ENCODE measurements around the gene EPC2.

Gene EPC2

DNA sequence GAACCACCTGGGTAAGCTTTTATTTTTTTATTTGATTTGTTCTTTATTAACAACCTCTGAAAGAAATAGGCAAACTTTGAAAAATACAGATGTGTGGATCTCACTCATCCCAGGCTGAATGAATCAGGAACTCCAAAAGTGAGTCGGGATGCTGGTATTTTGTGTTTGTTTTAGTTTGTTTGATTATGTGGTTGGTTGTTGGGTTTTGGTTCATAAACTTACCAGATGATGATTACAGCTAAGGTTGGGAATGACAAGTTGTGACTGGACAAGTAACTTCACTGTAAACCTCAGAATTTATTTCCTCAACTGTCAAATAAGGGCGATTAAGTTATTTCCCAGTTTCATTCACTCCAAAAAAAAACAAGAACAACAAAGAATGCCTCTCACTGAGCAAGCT is 150.0 kb downstream of the EPC2 start:
- Histone ChIP-seq H3K27ac (ENCODE audit: low read length) (no peak overlapping the region), H3K4me3 (ENCODE audit: low read length) (no peak overlapping the region)

GRCh38 chr2:148796735-148797512 is 152.4 kb downstream of the EPC2 start:
- H3K4me3 ChIP-seq (ENCODE audit: low read length), result no peak overlapping the region
- H3K9me3 ChIP-seq (ENCODE audit: insufficient read depth, low read depth, low read length), result no peaks in the 10 kb centered on the region
- no peaks in the 10 kb centered on the region for H3K36me3 ChIP-seq (ENCODE audit: insufficient read depth, low read depth, low read length)
- H3K27me3 ChIP-seq (ENCODE audit: insufficient read depth, low read length), result no peaks in the 10 kb centered on the region; the same call in 1 of the 2 replicates
- H3K9ac ChIP-seq (ENCODE audit: low read depth, low read length), result no peak overlapping the region
- no peak overlapping the region for H3K27ac ChIP-seq (ENCODE audit: low read length)
- no peaks in the 10 kb centered on the region for H3K4me1 ChIP-seq (ENCODE audit: insufficient read depth, low read length)

More for the DNA sequence above, 150.0 kb downstream of the EPC2 start:
- Histone ChIP-seq H3K27me3 (ENCODE audit: insufficient read depth, low read length) (no peaks in the 10 kb centered on the region; the same call in 1 of the 2 replicates), H3K9me3 (ENCODE audit: insufficient read depth, low read depth, low read length) (no peaks in the 10 kb centered on the region), H3K4me1 (ENCODE audit: insufficient read depth, low read length) (no peaks in the 10 kb centered on the region), H3K9ac (ENCODE audit: low read depth, low read length) (no peak overlapping the region), H3K36me3 (ENCODE audit: insufficient read depth, low read depth, low read length) (peaks cover 2% of the 10 kb centered on the region; the same call in 1 of the 2 replicates)

DNA sequence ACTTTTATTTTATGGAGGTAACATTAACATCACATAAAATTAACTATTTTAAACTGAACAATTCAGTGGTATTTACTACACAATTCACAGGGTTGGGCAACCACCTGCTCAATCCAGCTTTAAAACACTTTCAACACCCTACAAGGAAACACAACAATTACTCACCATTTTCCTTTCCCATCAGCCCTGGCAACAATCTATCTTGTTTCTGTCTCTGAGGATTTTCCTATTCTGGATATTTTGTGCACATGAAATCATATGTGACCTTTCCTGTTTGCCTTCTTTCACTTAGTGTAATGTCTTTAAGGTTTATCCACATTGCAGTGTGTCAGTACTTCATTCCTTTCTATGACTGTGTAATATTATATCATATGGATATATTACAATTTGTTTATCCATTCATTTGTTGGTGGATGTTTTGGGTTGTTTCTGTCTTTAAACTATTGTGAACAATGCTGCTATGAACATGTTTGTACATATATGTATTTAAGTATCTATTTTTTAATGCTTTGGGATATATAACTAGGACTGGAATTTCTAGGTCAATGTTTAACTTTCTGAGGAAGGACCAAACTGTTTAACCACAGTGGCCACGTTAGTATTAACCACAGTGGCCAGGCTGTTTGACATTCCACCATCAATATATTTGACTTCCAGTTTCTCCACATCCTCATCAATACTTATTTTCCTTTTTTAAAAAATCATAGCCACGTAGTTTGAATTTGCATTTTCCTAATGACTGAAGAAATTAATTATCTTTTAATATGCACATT is 158.1 kb downstream of the EPC2 start:
- H3K27ac ChIP-seq (ENCODE audit: low read length), result no peak overlapping the region
- H3K9ac ChIP-seq (ENCODE audit: low read depth, low read length), result no peak overlapping the region
- no peaks in the 10 kb centered on the region for H3K4me1 ChIP-seq (ENCODE audit: insufficient read depth, low read length)
- H3K9me3 ChIP-seq (ENCODE audit: insufficient read depth, low read depth, low read length), result no peaks in the 10 kb centered on the region
- H3K36me3 ChIP-seq (ENCODE audit: insufficient read depth, low read depth, low read length), result no peaks in the 10 kb centered on the region
- H3K4me3 ChIP-seq (ENCODE audit: low read length), result no peak overlapping the region
- H3K27me3 ChIP-seq (ENCODE audit: insufficient read depth, low read length), result no peaks in the 10 kb centered on the region; the same call in 1 of the 2 replicates

DNA sequence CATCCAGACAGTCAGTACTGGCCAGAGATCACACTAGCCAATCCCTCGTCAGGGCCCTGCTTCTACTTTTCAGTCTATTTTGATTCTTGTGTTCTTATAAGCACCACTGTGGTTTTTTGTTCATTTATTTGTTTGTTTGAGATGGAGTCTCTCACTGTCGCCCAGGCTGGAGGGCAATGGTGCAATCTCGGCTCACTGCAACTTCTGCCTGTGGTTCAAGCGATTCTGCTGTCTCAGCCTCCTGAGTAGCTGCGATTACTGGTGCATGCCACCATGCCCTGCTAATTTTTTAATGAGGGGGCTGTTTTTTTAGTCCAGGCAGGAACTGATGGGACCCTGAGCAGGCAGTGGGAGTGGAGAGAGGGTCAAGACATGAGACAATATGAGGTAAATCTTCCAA is 165.5 kb downstream of the EPC2 start:
- H3K27me3 ChIP-seq (ENCODE audit: insufficient read depth, low read length), result no peaks in the 10 kb centered on the region
- H3K27ac ChIP-seq (ENCODE audit: low read length), result no peak overlapping the region
- H3K9me3 ChIP-seq (ENCODE audit: insufficient read depth, low read depth, low read length), result no peaks in the 10 kb centered on the region
- no peak overlapping the region for H3K9ac ChIP-seq (ENCODE audit: low read depth, low read length)
- H3K4me3 ChIP-seq (ENCODE audit: low read length), result no peak overlapping the region
- H3K4me1 ChIP-seq (ENCODE audit: insufficient read depth, low read length), result peaks cover 12% of the 10 kb centered on the region; the same call in 1 of the 2 replicates
- no peaks in the 10 kb centered on the region for H3K36me3 ChIP-seq (ENCODE audit: insufficient read depth, low read depth, low read length)

DNA sequence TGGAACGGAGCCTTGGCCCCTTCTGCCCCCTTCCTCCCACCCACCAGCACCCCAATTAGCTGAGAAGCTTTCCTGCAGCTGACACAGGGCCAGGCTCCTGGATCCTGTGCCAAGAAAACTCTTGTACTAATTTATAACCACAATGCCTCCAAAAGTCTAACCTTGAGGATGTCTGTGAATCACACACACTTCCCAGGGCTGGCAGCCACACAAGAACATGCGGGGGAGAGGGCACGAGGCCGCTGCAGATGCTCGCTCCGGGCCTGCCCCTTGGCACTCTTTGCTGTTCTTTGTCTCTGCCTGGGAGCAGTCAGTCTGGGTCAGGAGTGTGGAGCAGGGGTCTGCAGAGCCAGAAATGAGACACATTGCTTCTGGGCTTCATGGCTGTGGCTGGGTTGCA is 167.8 kb downstream of the EPC2 start:
- peak overlapping the region; percentile 31; the same call in 1 of the 2 replicates for H3K9ac ChIP-seq (ENCODE audit: low read depth, low read length)
- no peaks in the 10 kb centered on the region for H3K36me3 ChIP-seq (ENCODE audit: insufficient read depth, low read depth, low read length)
- H3K27ac ChIP-seq (ENCODE audit: low read length), result no peak overlapping the region
- H3K27me3 ChIP-seq (ENCODE audit: insufficient read depth, low read length), result no peaks in the 10 kb centered on the region
- H3K9me3 ChIP-seq (ENCODE audit: insufficient read depth, low read depth, low read length), result no peaks in the 10 kb centered on the region
- H3K4me3 ChIP-seq (ENCODE audit: low read length), result no peak overlapping the region
- peaks cover 23% of the 10 kb centered on the region for H3K4me1 ChIP-seq (ENCODE audit: insufficient read depth, low read length)

GRCh38 chr2:148813603-148814065 is 169.1 kb downstream of the EPC2 start:
- peak overlapping the region; percentile 69 for H3K9ac ChIP-seq (ENCODE audit: low read depth, low read length)

GRCh38 chr2:148814143-148814859 is 169.8 kb downstream of the EPC2 start:
- H3K27me3 ChIP-seq (ENCODE audit: insufficient read depth, low read length), result no peaks in the 10 kb centered on the region
- H3K9me3 ChIP-seq (ENCODE audit: insufficient read depth, low read depth, low read length), result no peaks in the 10 kb centered on the region
- peaks cover 29% of the 10 kb centered on the region for H3K4me1 ChIP-seq (ENCODE audit: insufficient read depth, low read length)
- H3K4me3 ChIP-seq (ENCODE audit: low read length), result peak overlapping the region; percentile 29; the same call in 1 of the 2 replicates
- peak overlapping the region; percentile 86 for H3K27ac ChIP-seq (ENCODE audit: low read length)
- H3K36me3 ChIP-seq (ENCODE audit: insufficient read depth, low read depth, low read length), result no peaks in the 10 kb centered on the region
- H3K9ac ChIP-seq (ENCODE audit: low read depth, low read length), result peak overlapping the region; percentile 69; the same call in 1 of the 2 replicates

More at GRCh38 chr2:148813603-148814065, 169.1 kb downstream of the EPC2 start:
- no peaks in the 10 kb centered on the region for H3K9me3 ChIP-seq (ENCODE audit: insufficient read depth, low read depth, low read length)
- H3K27ac ChIP-seq (ENCODE audit: low read length), result peak overlapping the region; percentile 86
- peak overlapping the region; percentile 31; the same call in 1 of the 2 replicates for H3K4me3 ChIP-seq (ENCODE audit: low read length)
- no peaks in the 10 kb centered on the region for H3K27me3 ChIP-seq (ENCODE audit: insufficient read depth, low read length)
- H3K36me3 ChIP-seq (ENCODE audit: insufficient read depth, low read depth, low read length), result no peaks in the 10 kb centered on the region
- H3K4me1 ChIP-seq (ENCODE audit: insufficient read depth, low read length), result peaks cover 25% of the 10 kb centered on the region

- no peaks in the 10 kb centered on the region for H3K9me3 ChIP-seq (ENCODE audit: insufficient read depth, low read depth, low read length)
- H3K27me3 ChIP-seq (ENCODE audit: insufficient read depth, low read length), result no peaks in the 10 kb centered on the region
- peak overlapping the region; percentile 69; the same call in 1 of the 2 replicates for H3K9ac ChIP-seq (ENCODE audit: low read depth, low read length)
- no peak overlapping the region for H3K4me3 ChIP-seq (ENCODE audit: low read length)
- H3K4me1 ChIP-seq (ENCODE audit: insufficient read depth, low read length), result peaks cover 31% of the 10 kb centered on the region
- peak overlapping the region; percentile 86 for H3K27ac ChIP-seq (ENCODE audit: low read length)
- H3K36me3 ChIP-seq (ENCODE audit: insufficient read depth, low read depth, low read length), result no peaks in the 10 kb centered on the region
These were observed 170.4 kb downstream of the EPC2 start for GRCh38 chr2:148814860-148815419.

DNA sequence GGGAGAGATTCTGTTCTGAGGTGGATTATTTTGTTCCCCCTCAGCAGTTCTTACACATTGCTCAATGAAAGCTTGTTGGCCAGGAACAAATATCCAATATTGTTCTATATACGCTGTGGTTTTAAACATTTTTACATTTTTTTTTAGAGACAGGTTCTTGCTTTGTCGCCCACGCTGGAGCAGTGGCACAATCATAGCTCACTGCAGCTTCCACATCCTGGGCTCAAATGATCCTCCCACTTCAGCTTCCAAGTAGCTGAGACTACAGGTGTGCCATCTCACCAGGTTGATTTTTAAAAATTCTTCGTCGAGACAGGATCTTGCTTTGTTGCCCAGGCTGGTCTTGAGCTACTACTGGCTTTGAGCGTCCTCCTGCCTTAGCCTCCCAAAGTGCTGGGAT is 171.6 kb downstream of the EPC2 start:
- no peaks in the 10 kb centered on the region for H3K27me3 ChIP-seq (ENCODE audit: insufficient read depth, low read length)
- no peaks in the 10 kb centered on the region for H3K9me3 ChIP-seq (ENCODE audit: insufficient read depth, low read depth, low read length)
- H3K36me3 ChIP-seq (ENCODE audit: insufficient read depth, low read depth, low read length), result no peaks in the 10 kb centered on the region
- no peak overlapping the region for H3K9ac ChIP-seq (ENCODE audit: low read depth, low read length)
- H3K4me3 ChIP-seq (ENCODE audit: low read length), result no peak overlapping the region
- no peak overlapping the region for H3K27ac ChIP-seq (ENCODE audit: low read length)
- H3K4me1 ChIP-seq (ENCODE audit: insufficient read depth, low read length), result peaks cover 31% of the 10 kb centered on the region

- Histone ChIP-seq H3K9ac (ENCODE audit: low read depth, low read length) (no peak overlapping the region), H3K9me3 (ENCODE audit: insufficient read depth, low read depth, low read length) (no peaks in the 10 kb centered on the region), H3K36me3 (ENCODE audit: insufficient read depth, low read depth, low read length) (no peaks in the 10 kb centered on the region), H3K27me3 (ENCODE audit: insufficient read depth, low read length) (no peaks in the 10 kb centered on the region), H3K27ac (ENCODE audit: low read length) (no peak overlapping the region), H3K4me1 (ENCODE audit: insufficient read depth, low read length) (peaks cover 31% of the 10 kb centered on the region), H3K4me3 (ENCODE audit: low read length) (peak overlapping the region; percentile 10; the same call in 1 of the 2 replicates)
These were observed 172.7 kb downstream of the EPC2 start for GRCh38 chr2:148817210-148817708.
